Ishikawa (cell line): ENCODE measurements around the gene INPP4A.

ENCODE experiments used
- CEBPB ChIP-seq: IDR thresholded peaks from 2 replicates; pipeline ENCODE4 v1.6.1; 2012
- CREB1 ChIP-seq: IDR thresholded peaks from 2 replicates; pipeline ENCODE4 v1.6.1; 2012; ENCODE audit warnings: low read depth
- EGR1 ChIP-seq: IDR thresholded peaks from 2 replicates; pipeline ENCODE4 v1.6.1; 2012
- EP300 ChIP-seq: IDR thresholded peaks from 2 replicates; pipeline ENCODE4 v1.6.1; 2012; ENCODE audit warnings: borderline replicate concordance
- FOXM1 ChIP-seq: IDR thresholded peaks from 2 replicates; pipeline ENCODE4 v1.6.1; 2012; ENCODE audit warnings: low read depth, borderline replicate concordance
- MAX ChIP-seq: IDR thresholded peaks from 2 replicates; pipeline ENCODE4 v1.6.1; 2012
- NFIC ChIP-seq: IDR thresholded peaks from 2 replicates; pipeline ENCODE4 v1.6.1; 2012
- RAD21 ChIP-seq: IDR thresholded peaks from 2 replicates; pipeline ENCODE4 v1.6.1; 2012; ENCODE audit warnings: low read depth
- REST ChIP-seq: IDR thresholded peaks from 2 replicates; pipeline ENCODE4 v1.6.1; 2012; ENCODE audit warnings: low read depth, mild to moderate bottlenecking
- TAF1 ChIP-seq: IDR thresholded peaks from 2 replicates; pipeline ENCODE4 v1.6.1; 2012; ENCODE audit warnings: low read depth, mild to moderate bottlenecking
- TCF12 ChIP-seq: IDR thresholded peaks from 2 replicates; pipeline ENCODE4 v1.6.1; 2012; ENCODE audit warnings: low read depth
- TEAD4 ChIP-seq: IDR thresholded peaks from 2 replicates; pipeline ENCODE4 v1.6.1; 2012
- YY1 ChIP-seq: IDR thresholded peaks from 2 replicates; pipeline ENCODE4 v1.6.1; 2012; ENCODE audit warnings: low read depth
- ZBTB7A ChIP-seq: IDR thresholded peaks from 2 replicates; pipeline ENCODE4 v1.6.1; 2012; ENCODE audit warnings: low read depth
- TF ChIP-seq, protein P1 (sequence below): IDR thresholded peaks from 2 replicates; pipeline ENCODE4 v1.6.1; 2012

INPP4A gene

GRCh38 chr2:98506881-98507280 lies 62.2 kb downstream of the INPP4A start:
- TF ChIP-seq MAX (no peak), TCF12 (no peak), FOXM1 (no peak), YY1 (no peak), CREB1 (no peak), ZBTB7A (no peak), NFIC (no peak), TEAD4 (no peak), CEBPB (no peak)
- TF ChIP-seq, protein P1, sequence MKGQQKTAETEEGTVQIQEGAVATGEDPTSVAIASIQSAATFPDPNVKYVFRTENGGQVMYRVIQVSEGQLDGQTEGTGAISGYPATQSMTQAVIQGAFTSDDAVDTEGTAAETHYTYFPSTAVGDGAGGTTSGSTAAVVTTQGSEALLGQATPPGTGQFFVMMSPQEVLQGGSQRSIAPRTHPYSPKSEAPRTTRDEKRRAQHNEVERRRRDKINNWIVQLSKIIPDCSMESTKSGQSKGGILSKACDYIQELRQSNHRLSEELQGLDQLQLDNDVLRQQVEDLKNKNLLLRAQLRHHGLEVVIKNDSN, result no peak

- TF ChIP-seq NFIC (no peak), TEAD4 (no peak), CREB1 (no peak), FOXM1 (no peak), YY1 (no peak)
Observed at GRCh38 chr2:98507461-98507860, 62.8 kb downstream of the INPP4A start.

DNA sequence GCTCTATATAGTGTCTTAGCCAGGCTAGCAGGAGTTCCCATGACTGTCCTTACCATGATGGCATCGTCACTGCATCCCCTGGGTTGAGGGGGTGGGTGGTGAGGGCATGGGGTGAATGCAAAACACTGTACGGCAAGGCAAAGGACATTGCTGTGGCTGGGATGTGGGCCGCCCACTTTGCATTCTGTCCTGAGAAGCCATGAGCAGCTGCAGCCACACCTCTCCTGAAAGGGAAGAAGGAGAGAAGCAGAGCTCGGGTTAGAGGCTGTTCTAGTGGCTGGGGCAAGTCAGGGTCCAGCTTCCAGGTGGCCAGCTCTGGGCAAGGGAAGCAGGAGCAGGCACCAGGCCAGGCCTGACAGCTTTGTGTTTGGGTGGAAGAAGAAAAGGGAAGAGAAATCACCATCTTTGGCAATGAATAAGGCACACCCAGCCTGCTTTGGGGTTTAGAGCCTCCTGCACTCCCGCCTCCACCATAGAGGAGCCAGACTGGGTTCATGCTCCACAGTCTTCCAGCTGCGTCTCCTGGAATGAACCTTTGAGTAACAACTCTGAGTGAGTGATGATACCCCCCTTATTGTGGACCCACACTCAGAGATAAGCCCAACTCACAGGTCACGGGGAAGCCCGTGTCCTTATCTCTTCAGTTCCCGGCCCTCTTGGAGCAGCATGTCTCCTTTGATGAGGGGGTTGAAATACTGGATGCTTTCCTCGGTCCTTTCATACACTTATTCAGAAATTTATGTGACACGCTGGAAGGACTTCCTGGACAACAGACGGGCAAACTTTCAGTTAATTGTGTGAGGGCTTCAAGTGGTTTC lies 63.4 kb downstream of the INPP4A start:
- TF ChIP-seq TEAD4 (no peak), EP300 (no peak), RAD21 (no peak), CREB1 (no peak), FOXM1 (no peak), REST (no peak), TAF1 (no peak), TCF12 (no peak), ZBTB7A (no peak), EGR1 (no peak)

GRCh38 chr2:98508709-98509066 lies 64.0 kb downstream of the INPP4A start:
- no peak for TF ChIP-seq MAX
- no peak for TF ChIP-seq FOXM1
- no peak for TF ChIP-seq RAD21
- TF ChIP-seq, protein P1, result no peak
- TF ChIP-seq CREB1, result no peak
- TF ChIP-seq YY1, result no peak
- TF ChIP-seq CEBPB, result no peak
- no peak for TF ChIP-seq TCF12
- TF ChIP-seq EGR1, result no peak
- no peak for TF ChIP-seq EP300
- TF ChIP-seq TAF1, result no peak
- TF ChIP-seq ZBTB7A, result no peak
- no peak for TF ChIP-seq TEAD4
- TF ChIP-seq NFIC, result no peak
- TF ChIP-seq REST, result no peak

DNA sequence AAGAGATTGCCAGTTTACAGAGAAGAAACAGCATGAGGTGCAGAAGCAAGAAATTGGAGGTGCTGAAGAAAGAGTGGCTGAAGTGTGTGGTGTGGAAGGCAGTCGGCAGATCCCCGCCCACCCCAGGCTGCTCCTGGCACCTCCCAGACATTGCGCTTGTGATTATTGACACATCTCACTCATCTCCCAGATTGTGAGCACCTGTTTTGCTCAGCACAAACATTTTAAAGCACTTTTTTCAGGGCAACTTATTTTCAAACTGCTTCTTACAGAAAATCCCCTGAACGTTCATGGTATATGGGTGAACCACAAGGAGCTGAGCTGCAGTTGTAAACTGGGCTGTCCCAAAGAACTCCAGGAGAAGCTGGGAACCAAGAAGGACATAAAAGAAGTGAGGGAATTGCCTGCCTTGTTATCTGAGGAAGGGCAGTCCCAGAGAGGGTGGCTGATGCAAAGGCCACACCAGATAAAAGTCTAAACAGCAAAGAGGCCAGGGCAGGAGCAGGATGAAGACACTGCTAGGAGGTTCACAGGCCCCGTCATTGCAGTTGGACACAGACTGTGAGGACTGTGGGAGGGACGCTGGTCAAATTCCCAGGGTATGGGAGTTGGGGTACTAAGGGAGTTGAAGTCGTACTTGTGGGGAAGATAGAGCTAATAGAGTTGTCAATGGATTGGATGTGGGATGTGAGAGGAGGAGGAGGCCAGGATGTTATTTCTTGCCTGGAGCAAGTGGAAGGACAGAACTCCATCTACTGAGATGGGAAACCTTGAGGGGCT lies 65.1 kb downstream of the INPP4A start:
- TF ChIP-seq, protein P1, result no peak
- no peak for TF ChIP-seq NFIC
- no peak for TF ChIP-seq CREB1
- TF ChIP-seq RAD21, result no peak
- no peak for TF ChIP-seq EGR1
- TF ChIP-seq MAX, result no peak
- TF ChIP-seq TAF1, result no peak
- no peak for TF ChIP-seq EP300
- no peak for TF ChIP-seq FOXM1
- no peak for TF ChIP-seq TCF12
- TF ChIP-seq ZBTB7A, result no peak
- TF ChIP-seq REST, result no peak
- TF ChIP-seq YY1, result no peak
- no peak for TF ChIP-seq TEAD4
- no peak for TF ChIP-seq CEBPB
